Stromal cell of bone marrow (primary cell): ENCODE results near the gene USP46.

ENCODE experiments used
- DNase-seq: peaks from one replicate; pipeline ENCODE4 v3.0.0-alpha.2; 2012; ENCODE audit warnings: low read depth

USP46 gene

GRCh38 chr4:52618795-52619590 is 40.1 kb downstream of the USP46 start:
- DNase-seq, result no peak

- DNase-seq, result no peak
Observed at GRCh38 chr4:52617336-52618020, 41.6 kb downstream of the USP46 start.

- no peak for DNase-seq
Observed at GRCh38 chr4:52614241-52614640, 44.9 kb downstream of the USP46 start.

GRCh38 chr4:52612341-52612740 is 46.8 kb downstream of the USP46 start:
- DNase-seq, result no peak

GRCh38 chr4:52611030-52611555 is 48.0 kb downstream of the USP46 start:
- DNase-seq, result no peak

- no peak for DNase-seq
Observed at GRCh38 chr4:52606726-52607125, 52.4 kb downstream of the USP46 start.

GRCh38 chr4:52606040-52606439 is 53.1 kb downstream of the USP46 start:
- no peak for DNase-seq

- no peak for DNase-seq
Observed at GRCh38 chr4:52604215-52604614, 54.9 kb downstream of the USP46 start.

GRCh38 chr4:52600275-52600674 is 58.8 kb downstream of the USP46 start:
- DNase-seq, result no peak

GRCh38 chr4:52595001-52595400 is 64.1 kb downstream of the USP46 start:
- DNase-seq, result no peak

- DNase-seq, result no peak
Observed at GRCh38 chr4:52592287-52592686, 66.8 kb downstream of the USP46 start.

- peak; percentile 59 for DNase-seq
Observed at GRCh38 chr4:52588771-52589591, 70.1 kb downstream of the USP46 start.

GRCh38 chr4:52588097-52588496 is 71.0 kb downstream of the USP46 start:
- DNase-seq, result no peak

GRCh38 chr4:52586069-52586468 is 73.0 kb downstream of the USP46 start:
- no peak for DNase-seq

GRCh38 chr4:52585379-52585778 is 73.7 kb downstream of the USP46 start:
- no peak for DNase-seq

- no peak for DNase-seq
Observed at GRCh38 chr4:52579602-52580272, 79.4 kb downstream of the USP46 start.

- no peak for DNase-seq
Observed at GRCh38 chr4:52578951-52579350, 80.2 kb downstream of the USP46 start.

GRCh38 chr4:52577624-52577962 is 81.5 kb downstream of the USP46 start:
- DNase-seq, result no peak

- DNase-seq, result no peak
Observed at GRCh38 chr4:52576961-52577623, 82.0 kb downstream of the USP46 start.

GRCh38 chr4:52576326-52576725 is 82.8 kb downstream of the USP46 start:
- no peak for DNase-seq

- DNase-seq, result no peak
Observed at GRCh38 chr4:52575406-52575805, 83.7 kb downstream of the USP46 start.
